ENCODE data around the gene SLC29A1. TPM values are rescaled to one million over a fixed set of nuclear protein-coding genes. Genes with fewer than 3 reads are reported as not detected.

Gene SLC29A1
- total and polyA plus RNA-seq, 8 donors: 22.4 to 48.2 (median 28.5) TPM

- peak overlapping the region; percentile 83 to 87 for H3K4me3 ChIP-seq
- no peak for DNase-seq
- peaks cover 0 to 18% of the 10 kb centered on the region in 2 donors for H3K36me3 ChIP-seq
- H3K9me3 ChIP-seq: no peaks in the 10 kb centered on the region
- H3K4me1 ChIP-seq: peaks cover 28 to 64% of the 10 kb centered on the region in 2 donors
- ATAC-seq: no peak
- peaks cover 16 to 27% of the 10 kb centered on the region in 2 donors for H3K27me3 ChIP-seq
- peak overlapping the region; percentile 85 to 90 for H3K27ac ChIP-seq
- TF ChIP-seq CTCF (IDR thresholded peaks at IDR 0.05): no peak
- intact Hi-C loops (cut with DNase I): loop anchor here in 1 of 2 donors (5.0 kb wide), 1 partner anchor 72 kb away; no protein-coding TSS in a partner anchor
These were observed 42.4 kb downstream of the SLC29A1 start for GRCh38 chr6:44265722-44266233.

- TF ChIP-seq CTCF (IDR thresholded peaks at IDR 0.05): no peak
- DNase-seq: no peak
- Histone ChIP-seq H3K36me3 (peaks cover 0 to 13% of the 10 kb centered on the region in 2 donors), H3K27me3 (peaks cover 18 to 33% of the 10 kb centered on the region in 2 donors), H3K27ac (peak overlapping the region in 1 of 2 donors; percentile 90), H3K9me3 (no peaks in the 10 kb centered on the region), H3K4me3 (no peak overlapping the region), H3K4me1 (peaks cover 28 to 62% of the 10 kb centered on the region in 2 donors)
- intact Hi-C loops (cut with DNase I): loop anchor here in 1 of 2 donors (5.0 kb wide), 1 partner anchor 71 kb away; no protein-coding TSS in a partner anchor
- no peak for ATAC-seq
These were observed 43.0 kb downstream of the SLC29A1 start for GRCh38 chr6:44266347-44266746.

- intact Hi-C loops (cut with DNase I): loop anchor here in 1 of 2 donors (5.0 kb wide), 1 partner anchor 70 kb away; no protein-coding TSS in a partner anchor
These were observed 43.9 kb downstream of the SLC29A1 start for GRCh38 chr6:44267252-44267651.

GRCh38 chr6:44268095-44268628 lies 44.8 kb downstream of the SLC29A1 start:
- no peaks in the 10 kb centered on the region for H3K36me3 ChIP-seq
- no peaks in the 10 kb centered on the region for H3K9me3 ChIP-seq
- DNase-seq (peak in 2 of 4 donors; percentile 29 to 71), ATAC-seq (peak; percentile 38)
- TF ChIP-seq CTCF (IDR thresholded peaks at IDR 0.05): peak; percentile 84 to 88
- peaks cover 25 to 51% of the 10 kb centered on the region in 2 donors for H3K27me3 ChIP-seq
- H3K4me3 ChIP-seq: no peak overlapping the region
- no peak overlapping the region for H3K27ac ChIP-seq
- intact Hi-C loops (cut with DNase I): loop anchor here in 1 of 2 donors (5.0 kb wide), 1 partner anchor 69 kb away; no protein-coding TSS in a partner anchor
- H3K4me1 ChIP-seq: peaks cover 16 to 44% of the 10 kb centered on the region in 2 donors

More at GRCh38 chr6:44267252-44267651, 43.9 kb downstream of the SLC29A1 start:
- Histone ChIP-seq H3K27ac (no peak overlapping the region), H3K36me3 (peaks cover 0 to 4% of the 10 kb centered on the region in 2 donors), H3K9me3 (no peaks in the 10 kb centered on the region), H3K27me3 (peaks cover 21 to 42% of the 10 kb centered on the region in 2 donors), H3K4me1 (peaks cover 26 to 53% of the 10 kb centered on the region in 2 donors), H3K4me3 (no peak overlapping the region)
- DNase-seq (no peak), ATAC-seq (no peak)
- no peak for TF ChIP-seq CTCF (IDR thresholded peaks at IDR 0.05)

- no peaks in the 10 kb centered on the region for H3K9me3 ChIP-seq
- DNase-seq (no peak), ATAC-seq (no peak)
- H3K27ac ChIP-seq: no peak overlapping the region
- H3K36me3 ChIP-seq: no peaks in the 10 kb centered on the region
- intact Hi-C loops (cut with DNase I): loop anchor here in 1 of 2 donors (5.0 kb wide), 1 partner anchor 68 kb away; no protein-coding TSS in a partner anchor
- no peak for TF ChIP-seq CTCF (IDR thresholded peaks at IDR 0.05)
- peaks cover 29 to 63% of the 10 kb centered on the region in 2 donors for H3K27me3 ChIP-seq
- H3K4me3 ChIP-seq: no peak overlapping the region
- H3K4me1 ChIP-seq: peaks cover 5 to 32% of the 10 kb centered on the region in 2 donors
These were observed 46.0 kb downstream of the SLC29A1 start for GRCh38 chr6:44269178-44269920.
